GM23338 (cell line): Measurements from ENCODE around the gene CATSPER3. TPM values are rescaled to one million over a fixed set of nuclear protein-coding genes. Genes with fewer than 3 reads are reported as not detected.

Source experiments
- ATAC-seq: fragments of 200-7000 bp; cut with Tn5 transposase; 3 replicates; pipeline ENCODE4 v1.9.1; 2020
- DNase-seq: peaks from one replicate; pipeline ENCODE4 v3.0.0-alpha.2; 2015; ENCODE audit warnings: low spot score
- H2AFZ ChIP-seq: fragments of 200-600 bp; sonication (generic); 2 replicates; pipeline ENCODE4 v1.8.0; 2016; ENCODE audit warnings: antibody characterized with exemption, mild to moderate bottlenecking, moderate library complexity
- H3F3A ChIP-seq: fragments of 200-600 bp; sonication (generic); replicated peaks from 2 replicates; pipeline ENCODE4 v1.8.0; 2017; ENCODE audit warnings: antibody characterized with exemption, mixed run types, low read depth
- H3K27ac ChIP-seq: fragments of 200-600 bp; sonication (generic); 2 replicates; pipeline ENCODE4 v1.6.1; 2016; ENCODE audit warnings: low read depth
- H3K27me3 ChIP-seq: fragments of 200-600 bp; sonication (generic); 2 replicates; pipeline ENCODE4 v1.8.0; 2016; ENCODE audit warnings: mild to moderate bottlenecking, mixed run types, moderate library complexity; ENCODE audit not compliant: insufficient read depth
- H3K36me3 ChIP-seq: fragments of 200-600 bp; sonication (generic); 2 replicates; pipeline ENCODE4 v1.8.0; 2016; ENCODE audit warnings: mild to moderate bottlenecking; ENCODE audit not compliant: insufficient read depth
- H3K4me1 ChIP-seq: fragments of 200-600 bp; sonication (generic); 2 replicates; pipeline ENCODE4 v1.8.0; 2016; ENCODE audit warnings: mild to moderate bottlenecking, moderate library complexity; ENCODE audit not compliant: insufficient read depth
- H3K4me2 ChIP-seq: fragments of 200-600 bp; sonication (generic); 2 replicates; pipeline ENCODE4 v1.7.1; 2017; ENCODE audit warnings: mixed run types
- H3K4me3 ChIP-seq: fragments of 200-600 bp; sonication (generic); 2 replicates; pipeline ENCODE4 v1.6.1; 2016; ENCODE audit warnings: mixed run types
- H3K79me2 ChIP-seq: fragments of 200-600 bp; sonication (generic); replicated peaks from 2 replicates; pipeline ENCODE4 v1.8.0; 2017; ENCODE audit warnings: mild to moderate bottlenecking; ENCODE audit not compliant: insufficient read depth
- H3K9me2 ChIP-seq: fragments of 200-600 bp; sonication (generic); 2 replicates; pipeline ENCODE4 v1.8.0; 2017; ENCODE audit not compliant: insufficient read depth
- H4K20me1 ChIP-seq: fragments of 200-600 bp; sonication (generic); replicated peaks from 2 replicates; pipeline ENCODE4 v1.8.0; 2017; ENCODE audit warnings: mild to moderate bottlenecking; ENCODE audit not compliant: insufficient read depth
- H3K27ac Mint-ChIP-seq: 2 replicates; pipeline ENCODE4 v1.8.0; 2020; ENCODE audit warnings: inconsistent platforms, mild to moderate bottlenecking, moderate library complexity, mixed read lengths
- H3K27me3 Mint-ChIP-seq: 3 replicates; pipeline ENCODE4 v1.8.0; 2022; ENCODE audit warnings: low read depth, mild to moderate bottlenecking, moderate library complexity, mixed read lengths, inconsistent platforms; ENCODE audit not compliant: insufficient read depth, poor library complexity
- H3K36me3 Mint-ChIP-seq: 3 replicates; pipeline ENCODE4 v1.8.0; 2021; ENCODE audit warnings: low read depth, mild to moderate bottlenecking, inconsistent platforms, moderate library complexity, mixed read lengths
- H3K4me1 Mint-ChIP-seq: 3 replicates; pipeline ENCODE4 v1.8.0; 2020; ENCODE audit warnings: mild to moderate bottlenecking, inconsistent platforms, mixed read lengths
- H3K4me3 Mint-ChIP-seq: 3 replicates; pipeline ENCODE4 v1.8.0; 2021; ENCODE audit warnings: moderate library complexity, mild to moderate bottlenecking, inconsistent platforms, mixed read lengths
- H3K9me3 Mint-ChIP-seq: 3 replicates; pipeline ENCODE4 v1.8.0; 2020; ENCODE audit warnings: moderate library complexity, mild to moderate bottlenecking, inconsistent platforms, mixed read lengths
- CREB1 ChIP-seq: fragments of 250-450 bp; sonication (Bioruptor Pico); IDR thresholded peaks from 2 replicates; pipeline ENCODE4 v1.5.0; 2020; ENCODE audit warnings: low read depth, mild to moderate bottlenecking, moderate library complexity
- CTCF ChIP-seq, 2 experiments: fragments of 200-600 bp in 1 of 2; sonication (generic) in 1 of 2; conservative IDR thresholded peaks; 2 replicates each; pipeline versions ENCODE4 v1.5.1 to v1.6.1; 2016 to 2017; ENCODE audit warnings: antibody characterized with exemption in 2 of 2, low read depth in 2 of 2, mild to moderate bottlenecking in 2 of 2, moderate library complexity in 1 of 2
- EZH2 ChIP-seq: fragments of 200-600 bp; sonication (generic); IDR thresholded peaks from one replicate; pipeline ENCODE4 v1.8.0; 2017; ENCODE audit warnings: antibody characterized with exemption, mild to moderate bottlenecking, low read depth; ENCODE audit not compliant: unreplicated experiment
- EZH2phosphoT487 ChIP-seq: fragments of 200-600 bp; sonication (generic); IDR thresholded peaks from one replicate; pipeline ENCODE4 v1.8.1; 2018; ENCODE audit warnings: antibody characterized with exemption; ENCODE audit not compliant: unreplicated experiment
- REST ChIP-seq: IDR thresholded peaks from one replicate; pipeline ENCODE4 v1.6.1; 2018; ENCODE audit warnings: antibody characterized with exemption; ENCODE audit not compliant: unreplicated experiment
- STAT1 ChIP-seq: IDR thresholded peaks from one replicate; pipeline ENCODE4 v1.6.1; 2016; ENCODE audit warnings: antibody characterized with exemption; ENCODE audit not compliant: unreplicated experiment
- ZNF331 ChIP-seq: fragments of 250-450 bp; sonication (Bioruptor Pico); IDR thresholded peaks from 2 replicates; pipeline ENCODE4 v1.5.0; 2020; ENCODE audit warnings: low read depth, mild to moderate bottlenecking, moderate library complexity
- polyA plus RNA-seq: library from polyadenylated mRNA; unstranded; fragments of >200 nt; fragmentation: Nextera tagmentation; extraction: Ambion mirVana; gene quantifications from 2 replicates; pipeline ENCODE4 v1.2.1, GENCODE V29; 2016
- total RNA-seq: library from RNA; depleted of rRNA; stranded (reverse); fragments of >200 nt; shearing (Covaris generic); gene quantifications from 2 replicates; pipeline ENCODE4 v1.2.3, GENCODE V29; 2014

Gene CATSPER3
- total and polyA plus RNA-seq, 2 experiments from 2014 or later, result 0.19 TPM; not detected in 1

GRCh38 chr5:135029477-135030122 is 61.9 kb downstream of the CATSPER3 start:
- H3F3A ChIP-seq, result peaks cover 11% of the 10 kb centered on the region
- H3K4me3 Mint-ChIP-seq, result peak overlapping the region; percentile 67
- peaks cover 29% of the 10 kb centered on the region for H3K4me1 Mint-ChIP-seq
- ATAC-seq, result no peak
- no peaks in the 10 kb centered on the region for H3K79me2 ChIP-seq
- peaks cover 20% of the 10 kb centered on the region for H4K20me1 ChIP-seq
- H3K36me3 Mint-ChIP-seq, result peaks cover 4% of the 10 kb centered on the region; the same call in 1 of the 3 replicates
- H3K27ac ChIP-seq, result no peak overlapping the region
- H3K9me2 ChIP-seq, result no peaks in the 10 kb centered on the region
- H3K4me2 ChIP-seq, result peak overlapping the region; percentile 80
- TF ChIP-seq EZH2 (peak; percentile 98), ZNF331 (CRISPR knock-in tag) (no peak), EZH2phosphoT487 (peak; percentile 67), REST (no peak)
- no peaks in the 10 kb centered on the region for H3K36me3 ChIP-seq
- peaks cover 7% of the 10 kb centered on the region; the same call in 2 of the 3 replicates for H3K9me3 Mint-ChIP-seq
- peak overlapping the region; percentile 52 for H3K4me3 ChIP-seq
- H3K27me3 ChIP-seq, result peaks cover 99% of the 10 kb centered on the region
- H2AFZ ChIP-seq, result peak overlapping the region; percentile 94
- DNase-seq, result no peak
- peaks cover 40% of the 10 kb centered on the region; the same call in 1 of the 2 replicates for H3K4me1 ChIP-seq
- H3K27me3 Mint-ChIP-seq, result peaks cover 91% of the 10 kb centered on the region
- H3K27ac Mint-ChIP-seq, result no peak overlapping the region

GRCh38 chr5:135030123-135030955 is 62.6 kb downstream of the CATSPER3 start:
- H3K27ac Mint-ChIP-seq, result no peak overlapping the region
- DNase-seq, result peak; percentile 67
- H3K9me3 Mint-ChIP-seq, result peaks cover 7% of the 10 kb centered on the region; the same call in 2 of the 3 replicates
- peaks cover 4% of the 10 kb centered on the region; the same call in 1 of the 3 replicates for H3K36me3 Mint-ChIP-seq
- no peaks in the 10 kb centered on the region for H3K9me2 ChIP-seq
- H2AFZ ChIP-seq, result peak overlapping the region; percentile 14; the same call in 1 of the 2 replicates
- peak; percentile 2 for ATAC-seq
- peaks cover 20% of the 10 kb centered on the region for H4K20me1 ChIP-seq
- peaks cover 99% of the 10 kb centered on the region for H3K27me3 ChIP-seq
- peak; percentile 23 for TF ChIP-seq EZH2
- no peak for TF ChIP-seq STAT1
- no peak for TF ChIP-seq CTCF (conservative IDR thresholded peaks at IDR 0.05; ENCODE audit: low read depth in 2 of 2)
- no peak for TF ChIP-seq CREB1 (CRISPR knock-in tag)
- peaks cover 36% of the 10 kb centered on the region for H3K4me1 Mint-ChIP-seq
- H3F3A ChIP-seq, result peaks cover 13% of the 10 kb centered on the region
- H3K4me2 ChIP-seq, result peak overlapping the region; percentile 80
- H3K27me3 Mint-ChIP-seq, result peaks cover 92% of the 10 kb centered on the region
- H3K4me3 ChIP-seq, result peak overlapping the region; percentile 55
- no peaks in the 10 kb centered on the region for H3K79me2 ChIP-seq
- H3K27ac ChIP-seq, result no peak overlapping the region
- no peaks in the 10 kb centered on the region for H3K36me3 ChIP-seq
- H3K4me1 ChIP-seq, result peaks cover 44% of the 10 kb centered on the region; the same call in 1 of the 2 replicates
- peak overlapping the region; percentile 66 for H3K4me3 Mint-ChIP-seq
